Subcutaneous abdominal adipose tissue (tissue), 5 donors: ENCODE measurements around the gene HECW1.
"Not testable (repeated sequence)": the region's sequence is repeated elsewhere in the genome, so short reads cannot be mapped to it uniquely, and the experiment has no call there.

Experiments used
- H3K27ac ChIP-seq: one replicate; pipeline ENCODE4 v1.7.0; 2013; ENCODE audit warnings: low read depth, mild to moderate bottlenecking, inconsistent platforms, low read length, moderate library complexity
- H3K27me3 ChIP-seq, 5 donors: one replicate each; pipeline ENCODE4 v1.7.0; 2013; ENCODE audit warnings: low read length in 5 of 5, inconsistent platforms in 1 of 5; ENCODE audit not compliant: control insufficient read depth in 5 of 5, insufficient read depth in 4 of 5
- H3K36me3 ChIP-seq, 5 donors: one replicate each; pipeline ENCODE4 v1.7.0; 2013; ENCODE audit warnings: low read length in 5 of 5; ENCODE audit not compliant: control insufficient read depth in 5 of 5, insufficient read depth in 5 of 5
- H3K4me1 ChIP-seq, 5 donors: one replicate each; pipeline ENCODE4 v1.7.0; 2013; ENCODE audit warnings: low read length in 5 of 5, mild to moderate bottlenecking in 3 of 5, moderate library complexity in 1 of 5; ENCODE audit not compliant: control insufficient read depth in 5 of 5, insufficient read depth in 5 of 5
- H3K4me3 ChIP-seq, 5 donors: one replicate each; pipeline ENCODE4 v1.7.0; 2013; ENCODE audit warnings: low read length in 5 of 5, low read depth in 1 of 5
- H3K9ac ChIP-seq, 5 donors: one replicate each; pipeline ENCODE4 v1.7.0; 2013; ENCODE audit warnings: low read length in 5 of 5, mild to moderate bottlenecking in 4 of 5, moderate library complexity in 3 of 5
- H3K9me3 ChIP-seq, 5 donors: one replicate each; pipeline ENCODE4 v1.7.0; 2013; ENCODE audit warnings: low read length in 5 of 5; ENCODE audit not compliant: control insufficient read depth in 5 of 5
- donor health status: healthy.
- donor health status: healthy.
- donor health status: healthy.
- donor health status: healthy.
- donor health status: healthy.

HECW1 gene

GRCh38 chr7:43575506-43575905, 463.1 kb downstream of the HECW1 start:
- H3K4me1 ChIP-seq: peaks cover 0 to 4% (median 2%) of the 10 kb centered on the region in 5 donors
- no peak overlapping the region for H3K9ac ChIP-seq
- H3K4me3 ChIP-seq: no peak overlapping the region
- H3K36me3 ChIP-seq: no peaks in the 10 kb centered on the region
- H3K9me3 ChIP-seq: peaks cover 0 to 5% (median 0%) of the 10 kb centered on the region in 5 donors
- no peaks in the 10 kb centered on the region for H3K27me3 ChIP-seq
- H3K27ac ChIP-seq: no peak overlapping the region

- no peak overlapping the region for H3K27ac ChIP-seq
- H3K36me3 ChIP-seq: no peaks in the 10 kb centered on the region
- H3K4me3 ChIP-seq: no peak overlapping the region
- peaks cover 0 to under 1% (median 0%) of the 10 kb centered on the region in 5 donors for H3K27me3 ChIP-seq
- H3K4me1 ChIP-seq: peaks cover 0 to 4% (median 2%) of the 10 kb centered on the region in 5 donors
- H3K9me3 ChIP-seq: peaks cover 0 to 5% (median 0%) of the 10 kb centered on the region in 5 donors
- no peak overlapping the region for H3K9ac ChIP-seq
Measured at GRCh38 chr7:43576241-43576640, 463.8 kb downstream of the HECW1 start.

- Histone ChIP-seq H3K36me3 (no peaks in the 10 kb centered on the region), H3K9ac (no peak overlapping the region), H3K4me1 (peaks cover under 1 to 5% (median 3%) of the 10 kb centered on the region in 5 donors), H3K27me3 (peaks cover 0 to 3% (median 0%) of the 10 kb centered on the region in 5 donors), H3K4me3 (no peak overlapping the region), H3K27ac (no peak overlapping the region), H3K9me3 (peaks cover 0 to 5% (median 0%) of the 10 kb centered on the region in 5 donors)
Measured at GRCh38 chr7:43577485-43577951, 465.1 kb downstream of the HECW1 start.

- Histone ChIP-seq H3K27ac (peak within 1 kb of the TSS; percentile 91), H3K27me3 (peaks cover 0 to 3% (median 0%) of the 10 kb centered on the region in 5 donors), H3K4me1 (peaks cover 0 to 27% (median 24%) of the 10 kb centered on the region in 5 donors), H3K36me3 (no peaks in the 10 kb centered on the region), H3K4me3 (peak within 1 kb of the TSS; percentile 83 to 97 (median 93)), H3K9me3 (peaks cover 0 to 5% (median 0%) of the 10 kb centered on the region in 5 donors), H3K9ac (peak within 1 kb of the TSS; percentile 88 to 96 (median 93))
Measured at GRCh38 chr7:43582503-43583423, 470.3 kb downstream of the HECW1 start, which contains the start of gene STK17A. TSS of gene STK17A (plus strand) at chr7:43583108. CDS start at chr7:43583244, 136 bp downstream.

- no peaks in the 10 kb centered on the region for H3K36me3 ChIP-seq
- peaks cover 0 to 5% (median 0%) of the 10 kb centered on the region in 5 donors for H3K9me3 ChIP-seq
- peak overlapping the region; percentile 88 to 96 (median 93) for H3K9ac ChIP-seq
- peaks cover 0 to 27% (median 24%) of the 10 kb centered on the region in 5 donors for H3K4me1 ChIP-seq
- peak overlapping the region; percentile 83 to 97 (median 93) for H3K4me3 ChIP-seq
- peaks cover 0 to 3% (median 0%) of the 10 kb centered on the region in 5 donors for H3K27me3 ChIP-seq
- H3K27ac ChIP-seq: peak overlapping the region; percentile 91
Measured at GRCh38 chr7:43583424-43584194, 471.2 kb downstream of the HECW1 start.

- peaks cover 0 to 3% (median 0%) of the 10 kb centered on the region in 5 donors for H3K27me3 ChIP-seq
- no peaks in the 10 kb centered on the region for H3K36me3 ChIP-seq
- H3K9ac ChIP-seq: peak overlapping the region; percentile 88 to 96 (median 93)
- H3K27ac ChIP-seq: peak overlapping the region; percentile 91
- H3K4me3 ChIP-seq: peak overlapping the region; percentile 83 to 97 (median 93)
- peaks cover 0 to 27% (median 24%) of the 10 kb centered on the region in 5 donors for H3K4me1 ChIP-seq
- H3K9me3 ChIP-seq: peaks cover 0 to 3% (median 0%) of the 10 kb centered on the region in 5 donors
Measured at GRCh38 chr7:43584195-43584586, 471.7 kb downstream of the HECW1 start.

GRCh38 chr7:43584733-43585132, 472.3 kb downstream of the HECW1 start:
- peak overlapping the region; percentile 83 to 97 (median 93) for H3K4me3 ChIP-seq
- not testable (repeated sequence) for H3K9me3 ChIP-seq, H3K27me3 ChIP-seq, H3K36me3 ChIP-seq
- peak overlapping the region in 4 of 5 donors; percentile 22 to 94 (median 90) for H3K9ac ChIP-seq
- H3K4me1 ChIP-seq: peaks cover 0 to 27% (median 24%) of the 10 kb centered on the region in 5 donors
- peak overlapping the region; percentile 91 for H3K27ac ChIP-seq

- no peak overlapping the region for H3K4me3 ChIP-seq
- H3K9me3 ChIP-seq: no peaks in the 10 kb centered on the region
- H3K27ac ChIP-seq: peak overlapping the region; percentile 50
- H3K36me3 ChIP-seq: no peaks in the 10 kb centered on the region
- peaks cover 0 to 27% (median 25%) of the 10 kb centered on the region in 5 donors for H3K4me1 ChIP-seq
- peaks cover 0 to 3% (median 0%) of the 10 kb centered on the region in 5 donors for H3K27me3 ChIP-seq
- H3K9ac ChIP-seq: peak overlapping the region in 1 of 5 donors; percentile 28
Measured at GRCh38 chr7:43585562-43585961, 473.1 kb downstream of the HECW1 start.

GRCh38 chr7:43586251-43586900, 473.9 kb downstream of the HECW1 start:
- no peaks in the 10 kb centered on the region for H3K9me3 ChIP-seq
- H3K9ac ChIP-seq: no peak overlapping the region
- H3K27ac ChIP-seq: peak overlapping the region; percentile 50
- H3K36me3 ChIP-seq: no peaks in the 10 kb centered on the region
- peaks cover 0 to 3% (median 0%) of the 10 kb centered on the region in 5 donors for H3K27me3 ChIP-seq
- no peak overlapping the region for H3K4me3 ChIP-seq
- H3K4me1 ChIP-seq: peaks cover 0 to 32% (median 27%) of the 10 kb centered on the region in 5 donors
